Activated CD8-positive, alpha-beta memory T cell treated with anti-CD3 and anti-CD28 coated beads for 24 hours (primary cell): Measurements from ENCODE around the gene RFTN1.

Experiments used
- DNase-seq: peaks from one replicate; pipeline ENCODE4 v3.0.0-alpha.2; 2020

Gene RFTN1

GRCh38 chr3:16428612-16429011, 84.9 kb downstream of the RFTN1 start:
- no peak for DNase-seq

- DNase-seq, result no peak
Observed at GRCh38 chr3:16427103-16427965, 86.2 kb downstream of the RFTN1 start.

GRCh38 chr3:16426665-16427064, 86.8 kb downstream of the RFTN1 start:
- no peak for DNase-seq

GRCh38 chr3:16426029-16426400, 87.5 kb downstream of the RFTN1 start:
- no peak for DNase-seq

- no peak for DNase-seq
Observed at GRCh38 chr3:16425398-16426028, 88.0 kb downstream of the RFTN1 start.

GRCh38 chr3:16423947-16424673, 89.4 kb downstream of the RFTN1 start:
- no peak for DNase-seq

- no peak for DNase-seq
Observed at GRCh38 chr3:16423298-16423697, 90.2 kb downstream of the RFTN1 start.

GRCh38 chr3:16419640-16420241, 93.8 kb downstream of the RFTN1 start:
- no peak for DNase-seq

- DNase-seq, result no peak
Observed at GRCh38 chr3:16417945-16418739, 95.4 kb downstream of the RFTN1 start.

GRCh38 chr3:16415911-16416476, 97.5 kb downstream of the RFTN1 start:
- no peak for DNase-seq

GRCh38 chr3:16413321-16413720, 100.2 kb downstream of the RFTN1 start:
- no peak for DNase-seq

GRCh38 chr3:16412192-16412800, 101.2 kb downstream of the RFTN1 start:
- no peak for DNase-seq

GRCh38 chr3:16411441-16411840, 102.1 kb downstream of the RFTN1 start:
- DNase-seq, result no peak

GRCh38 chr3:16410659-16411058, 102.8 kb downstream of the RFTN1 start:
- DNase-seq, result no peak

GRCh38 chr3:16409032-16409431, 104.5 kb downstream of the RFTN1 start:
- DNase-seq, result no peak

- no peak for DNase-seq
Observed at GRCh38 chr3:16407366-16407765, 106.1 kb downstream of the RFTN1 start.

- no peak for DNase-seq
Observed at GRCh38 chr3:16406579-16406978, 106.9 kb downstream of the RFTN1 start.

GRCh38 chr3:16406166-16406565, 107.3 kb downstream of the RFTN1 start:
- no peak for DNase-seq

- DNase-seq, result no peak
Observed at GRCh38 chr3:16404349-16404895, 109.1 kb downstream of the RFTN1 start.

GRCh38 chr3:16402451-16402850, 111.0 kb downstream of the RFTN1 start:
- DNase-seq, result no peak

GRCh38 chr3:16401273-16401672, 112.2 kb downstream of the RFTN1 start:
- DNase-seq, result no peak
